HT-29 (cell line): Measurements from ENCODE around the gene LHFPL6. TPM values are rescaled to one million over a fixed set of nuclear protein-coding genes. Genes with fewer than 3 reads are reported as not detected.

Experiments
- DNase-seq: peaks from one replicate; pipeline ENCODE4 v3.0.0-alpha.2; 2015; ENCODE audit warnings: low spot score
- total RNA-seq: library from RNA; depleted of rRNA; stranded (reverse); fragments of >200 nt; shearing (Covaris generic); gene quantifications from 2 replicates; pipeline ENCODE4 v1.2.3, GENCODE V29; 2014

Gene LHFPL6
- total RNA-seq, 1 experiment from 2014 or later = not detected

DNA sequence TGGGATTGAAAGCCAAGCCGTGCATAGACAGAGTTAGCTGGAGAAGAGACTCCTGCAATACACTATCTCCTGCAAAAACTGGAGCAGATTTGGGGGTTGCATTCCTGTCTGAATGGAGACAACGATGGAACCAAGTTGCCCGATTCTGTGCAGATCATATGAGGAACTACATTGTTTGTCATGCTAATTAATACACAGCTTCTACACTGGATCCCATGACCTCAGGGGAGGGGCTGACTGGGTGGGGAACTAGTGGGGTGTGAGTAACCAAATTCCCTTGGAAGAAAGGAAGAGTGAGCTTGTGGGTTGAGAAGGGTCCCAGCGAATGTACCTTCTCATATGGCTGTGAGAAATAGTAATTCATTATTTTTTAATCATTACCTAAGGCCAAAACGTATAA, 214.0 kb downstream of the LHFPL6 start:
- DNase-seq = no peak

- DNase-seq = no peak
These were observed 217.3 kb downstream of the LHFPL6 start for GRCh38 chr13:39385621-39386231.

DNA sequence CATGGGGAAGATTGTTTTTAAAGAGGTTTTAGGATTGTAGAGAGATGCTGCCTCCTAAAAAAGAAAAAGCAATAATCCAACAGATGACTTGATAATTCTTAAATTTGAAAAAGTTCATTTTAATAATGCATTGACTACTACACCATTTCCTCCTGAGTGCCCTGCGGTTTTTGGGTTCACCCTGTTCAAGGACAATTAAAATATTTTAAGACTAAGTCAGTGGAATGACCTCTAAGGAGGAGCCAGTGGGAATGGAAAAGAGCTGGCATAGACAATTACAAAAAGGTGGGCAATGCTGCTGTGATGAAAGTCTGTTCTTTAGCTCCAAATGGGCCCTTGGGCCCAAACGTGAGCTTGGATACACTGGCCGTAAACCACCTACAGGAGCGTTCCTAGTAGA, 217.8 kb downstream of the LHFPL6 start:
- DNase-seq = no peak

DNA sequence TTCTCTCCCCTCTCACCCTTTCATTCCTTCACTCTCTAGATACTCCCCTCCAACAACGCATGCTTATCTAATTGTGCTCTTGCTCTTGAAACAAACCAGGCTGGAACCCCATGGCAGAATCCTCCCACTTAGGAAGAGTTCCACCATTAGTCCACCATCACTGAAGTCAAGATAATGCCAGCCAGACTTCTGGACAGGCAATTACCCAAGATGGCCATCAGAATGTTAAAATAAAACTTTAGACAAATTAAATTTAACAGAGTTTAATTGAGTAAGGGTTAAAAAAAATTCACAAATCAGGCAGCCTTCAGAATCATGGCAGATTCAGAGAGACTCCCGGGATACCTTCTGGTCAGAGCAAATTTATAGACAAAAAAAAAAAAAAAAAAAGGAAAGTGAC, 221.5 kb downstream of the LHFPL6 start:
- no peak for DNase-seq

GRCh38 chr13:39379667-39380655, 223.0 kb downstream of the LHFPL6 start:
- no peak for DNase-seq

- no peak for DNase-seq
These were observed 223.9 kb downstream of the LHFPL6 start for GRCh38 chr13:39379118-39379517.

DNA sequence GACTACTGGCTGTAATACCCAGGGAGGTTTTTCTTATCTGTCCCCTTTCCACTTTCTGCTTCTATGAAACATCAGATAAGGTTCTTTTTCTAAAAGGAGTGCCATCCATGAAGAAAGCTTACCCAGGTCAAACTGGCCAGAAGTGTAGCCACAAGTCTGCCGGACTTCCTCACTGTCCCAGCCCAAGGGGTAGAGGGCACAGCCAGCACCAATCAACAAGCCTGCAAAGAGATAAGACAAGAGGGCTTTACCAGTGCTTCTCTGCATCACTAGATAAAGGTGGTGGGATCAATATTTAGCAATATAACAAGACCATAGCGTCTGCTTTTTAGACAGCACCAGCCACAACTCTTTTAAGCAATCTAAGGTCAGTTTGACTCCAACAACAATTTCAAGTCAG, 224.7 kb downstream of the LHFPL6 start:
- no peak for DNase-seq

- no peak for DNase-seq
These were observed 225.3 kb downstream of the LHFPL6 start for GRCh38 chr13:39377699-39378098.

GRCh38 chr13:39376076-39376475, 226.9 kb downstream of the LHFPL6 start:
- DNase-seq = no peak

- DNase-seq = no peak
These were observed 227.4 kb downstream of the LHFPL6 start for GRCh38 chr13:39375601-39376000.

- no peak for DNase-seq
These were observed 228.2 kb downstream of the LHFPL6 start for GRCh38 chr13:39374741-39375189.

- DNase-seq = no peak
These were observed 229.8 kb downstream of the LHFPL6 start for GRCh38 chr13:39373145-39373544.

DNA sequence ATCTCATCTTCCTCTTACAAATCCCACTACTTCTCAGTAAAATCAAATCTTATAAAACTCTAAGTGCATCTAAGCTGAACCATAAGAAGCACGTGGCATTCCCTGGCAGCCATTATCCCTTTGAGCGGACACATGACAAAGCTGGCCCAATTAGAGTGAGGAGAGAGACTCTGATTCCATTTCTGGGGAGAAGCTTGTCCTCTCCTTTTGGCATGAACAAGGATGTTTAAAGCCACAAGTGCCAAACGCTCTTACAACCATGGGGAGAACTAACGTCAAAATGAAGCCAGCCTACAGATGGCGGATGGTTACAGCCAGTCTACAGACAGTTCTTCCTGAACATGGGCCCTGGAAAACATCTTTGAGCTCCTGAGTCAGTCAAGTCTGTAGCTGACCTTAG, 231.3 kb downstream of the LHFPL6 start:
- DNase-seq = no peak

DNA sequence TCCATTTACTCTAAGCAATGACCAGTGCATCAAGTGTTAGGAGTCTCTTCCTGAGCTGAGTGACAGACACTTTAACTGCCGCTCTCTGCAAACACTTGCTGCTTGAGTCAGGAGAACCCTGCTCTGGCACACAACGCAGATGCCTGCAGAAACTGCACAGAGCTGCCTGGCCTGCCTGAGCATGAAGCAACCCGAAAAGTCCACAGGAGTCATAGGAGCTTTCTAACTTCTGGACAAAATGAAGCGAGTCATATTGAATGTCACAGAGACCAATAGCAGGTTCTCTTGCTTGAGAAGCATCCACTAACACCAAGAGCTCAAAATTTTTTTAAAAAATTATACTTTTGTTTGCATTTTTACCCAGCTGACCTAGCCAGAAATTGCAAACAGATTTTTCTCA, 232.4 kb downstream of the LHFPL6 start:
- no peak for DNase-seq

DNA sequence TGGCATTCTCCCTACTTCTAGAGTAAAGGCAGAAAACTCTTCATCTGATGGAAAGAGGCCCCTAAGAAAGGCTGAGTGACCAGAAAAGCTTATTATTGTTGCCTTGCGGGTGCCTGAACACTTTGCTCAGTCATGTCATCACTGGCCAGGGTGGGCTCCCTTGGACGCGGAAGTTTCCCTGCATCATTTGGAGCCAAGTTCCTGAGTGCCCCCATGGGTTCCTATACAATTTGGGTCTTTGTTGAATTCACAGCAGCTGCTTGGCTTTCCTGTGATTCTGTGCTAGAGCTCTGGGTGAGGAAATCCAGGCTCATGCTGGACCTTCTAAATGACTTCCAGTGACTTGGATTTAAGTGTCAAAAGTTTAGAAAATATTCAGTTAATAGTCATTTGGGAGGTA, 232.9 kb downstream of the LHFPL6 start:
- DNase-seq = no peak

- no peak for DNase-seq
These were observed 233.7 kb downstream of the LHFPL6 start for GRCh38 chr13:39369161-39369890.

DNA sequence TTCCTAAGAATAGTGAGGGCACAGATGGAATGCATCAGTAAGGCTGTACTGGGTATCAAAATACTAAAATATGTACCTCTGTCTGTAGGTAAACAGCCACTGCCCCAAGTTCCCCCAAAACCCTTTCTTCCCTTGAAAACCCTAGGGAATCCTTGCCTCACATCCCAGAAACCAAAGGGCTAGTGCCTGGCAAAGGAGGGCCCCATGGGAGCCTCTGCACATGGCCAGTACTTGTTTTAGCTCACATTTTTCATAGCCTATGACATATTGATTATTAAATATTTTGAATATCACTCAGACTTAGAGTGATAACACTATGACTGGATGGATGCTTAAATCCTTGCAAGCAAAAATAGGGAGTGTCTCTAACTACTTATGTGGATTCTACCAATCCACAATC, 237.1 kb downstream of the LHFPL6 start:
- no peak for DNase-seq

DNA sequence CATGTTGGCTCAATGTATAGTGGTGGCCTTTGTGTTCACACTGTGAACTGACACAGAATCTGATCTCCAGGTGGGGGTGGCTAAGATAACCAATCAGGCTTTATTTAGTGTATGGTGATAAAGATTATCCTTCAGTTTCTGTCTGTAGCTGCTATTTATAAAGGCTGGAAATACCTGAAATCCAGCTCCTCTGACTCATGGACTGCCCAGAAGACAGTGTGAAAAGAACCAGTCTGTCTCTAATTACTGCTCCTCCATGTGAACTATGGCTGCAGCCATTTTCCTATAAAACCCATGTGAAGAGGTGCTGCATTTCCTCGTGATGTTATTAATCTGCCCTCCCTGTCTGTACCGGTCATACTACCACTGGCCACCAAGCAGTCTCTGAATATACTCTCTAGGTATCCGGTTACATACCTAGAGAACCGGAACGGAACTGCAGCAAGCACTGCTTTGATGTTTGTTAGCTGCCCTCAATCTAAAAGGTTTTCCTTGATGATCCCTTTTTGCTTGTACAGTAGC, 238.0 kb downstream of the LHFPL6 start:
- peak; percentile 6 for DNase-seq

- no peak for DNase-seq
These were observed 239.6 kb downstream of the LHFPL6 start for GRCh38 chr13:39363382-39363772.

DNA sequence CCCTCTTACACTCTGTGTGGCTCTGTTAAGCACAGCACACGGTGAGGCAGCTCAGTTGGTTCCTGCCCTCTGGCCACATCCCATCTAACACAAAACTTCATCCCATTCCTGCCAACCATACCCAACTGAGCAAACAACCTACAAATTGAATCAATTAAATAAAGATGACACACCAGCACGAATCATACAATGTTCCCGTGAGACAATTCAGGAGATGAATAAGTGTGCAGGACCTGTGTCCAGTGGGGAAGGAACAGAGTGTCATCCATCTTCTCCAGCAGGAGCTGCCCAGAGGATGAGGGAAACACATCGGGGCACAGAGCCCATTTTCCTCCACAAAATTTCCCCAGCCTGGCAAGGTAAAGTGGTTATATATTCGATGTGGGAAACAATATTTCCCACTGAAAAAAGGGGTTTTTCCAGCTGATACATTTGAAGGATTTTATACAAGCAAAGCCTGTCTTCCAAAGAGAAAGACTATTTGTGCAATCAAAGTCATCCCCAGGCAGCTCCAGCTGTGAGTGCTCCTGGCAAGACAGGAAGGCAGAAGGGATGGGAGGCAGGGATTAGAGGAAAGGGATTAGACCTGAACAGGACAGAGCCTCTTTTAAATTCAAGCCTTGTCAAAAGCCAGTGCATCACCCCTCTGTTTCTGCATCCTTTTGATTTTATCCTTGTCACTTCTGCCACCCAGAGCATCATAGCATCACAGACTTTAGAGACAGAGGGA, 240.2 kb downstream of the LHFPL6 start:
- no peak for DNase-seq

DNA sequence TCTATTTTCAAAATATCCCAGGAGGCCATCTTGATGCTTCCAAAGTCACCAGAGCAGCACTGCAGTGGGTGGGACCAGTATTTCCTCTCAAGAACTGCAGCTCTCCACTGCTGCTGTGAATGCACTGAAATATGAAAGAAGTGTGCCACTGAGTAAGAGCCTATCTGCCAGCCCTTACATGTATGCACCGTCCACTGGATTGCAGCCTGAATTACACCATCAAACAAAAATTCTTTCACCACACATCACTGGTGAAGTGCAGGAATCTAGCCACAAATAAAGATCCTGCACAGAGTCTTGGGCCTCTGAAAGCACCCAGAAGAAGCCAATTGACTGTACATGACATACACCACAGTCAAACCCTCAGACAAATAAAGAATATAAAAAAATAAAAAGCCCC, 249.0 kb downstream of the LHFPL6 start:
- DNase-seq = no peak
